HG02798 (cell line): ENCODE data around the gene PAPPA.

Source experiments
- ATAC-seq: cut with Tn5 transposase; IDR thresholded peaks from one replicate; pipeline ENCODE4 v1.9.1; 2021; ENCODE audit warnings: mild to moderate bottlenecking; ENCODE audit not compliant: unreplicated experiment, poor library complexity

The PAPPA gene

DNA sequence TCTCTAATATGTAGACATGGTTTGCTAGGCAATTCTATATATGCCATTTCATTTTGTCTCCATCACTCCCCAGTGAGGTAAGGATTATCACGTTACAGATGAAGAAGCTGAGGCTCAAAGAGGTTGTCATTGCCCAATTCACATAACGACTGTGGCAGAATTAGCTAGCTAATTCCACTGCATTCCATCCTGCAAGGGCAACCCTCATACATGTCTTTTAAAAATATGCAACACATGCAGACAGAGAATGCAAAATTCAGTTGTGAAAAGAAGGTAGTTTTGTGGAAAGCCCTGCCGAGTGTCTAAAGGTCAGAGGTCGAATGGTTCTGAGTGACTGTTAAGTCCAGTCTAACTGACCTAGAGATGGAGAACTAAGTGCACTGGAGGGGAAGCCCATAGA is 219.2 kb downstream of the PAPPA start:
- no peak for ATAC-seq

DNA sequence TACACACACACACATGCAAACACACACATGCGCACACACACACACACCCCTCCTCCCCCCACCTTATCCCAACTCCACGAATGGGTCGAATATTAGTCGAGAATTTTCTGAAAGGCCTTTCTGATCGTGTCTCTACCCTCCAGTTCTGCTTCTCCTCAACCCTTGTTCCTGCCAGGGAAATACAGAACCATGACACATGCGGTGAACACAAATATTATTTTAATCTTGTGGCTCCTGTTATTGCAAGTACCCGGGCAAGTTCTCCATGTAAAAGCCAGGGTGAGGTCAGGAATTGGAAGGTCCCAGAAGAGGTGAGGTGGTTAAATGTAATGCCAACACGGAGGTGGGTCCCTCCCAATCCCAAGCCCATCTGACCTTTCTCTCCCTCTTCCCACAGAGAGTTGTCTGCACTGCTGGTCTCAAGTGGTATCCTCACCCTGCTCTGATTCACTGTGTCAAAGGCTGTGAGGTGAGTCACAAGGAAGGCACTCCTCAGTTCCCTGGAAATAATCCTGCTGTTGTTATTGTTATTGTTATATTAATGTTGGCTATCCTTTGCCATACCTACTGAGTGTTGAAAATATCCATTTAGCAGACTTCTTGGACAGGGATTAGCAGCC is 223.7 kb downstream of the PAPPA start:
- no peak for ATAC-seq

DNA sequence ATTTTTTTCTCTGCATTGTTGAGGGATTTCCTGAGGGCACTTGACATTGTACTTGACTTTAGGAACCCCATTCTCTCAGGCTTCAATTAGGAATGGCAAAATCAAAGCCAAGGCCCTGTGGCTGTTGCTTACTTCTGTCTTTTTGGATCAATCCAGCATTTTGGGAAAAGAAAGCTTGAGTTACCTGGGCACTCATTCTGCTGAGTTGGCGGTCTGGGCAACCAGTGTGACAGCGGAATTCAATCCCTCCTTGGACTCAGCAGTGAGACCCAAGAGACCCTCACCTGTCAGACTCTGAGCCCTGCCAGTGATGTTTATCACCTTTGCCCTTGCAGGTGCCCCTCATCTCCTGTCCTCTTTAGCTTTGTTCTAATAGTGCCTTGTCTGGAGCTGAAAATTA is 225.3 kb downstream of the PAPPA start:
- ATAC-seq: no peak

DNA sequence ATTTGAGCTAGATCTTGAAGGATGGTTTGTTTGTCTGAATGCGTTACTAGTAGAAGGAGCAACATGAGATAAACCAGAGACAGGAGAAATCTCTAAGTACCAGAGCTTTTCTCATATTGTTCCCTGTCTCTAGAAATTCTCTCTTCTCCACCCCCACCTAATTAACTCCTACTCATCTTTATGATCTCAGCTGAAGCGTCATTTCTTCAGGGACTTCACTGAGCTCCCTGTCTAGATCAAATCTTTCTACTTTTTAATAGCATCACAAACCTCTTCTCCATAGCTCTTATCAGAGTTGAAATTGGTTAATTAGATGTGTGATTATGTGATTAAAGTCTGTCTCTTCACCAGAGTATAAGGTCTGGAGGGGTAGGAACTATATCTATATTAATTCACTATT is 226.2 kb downstream of the PAPPA start:
- ATAC-seq: no peak

DNA sequence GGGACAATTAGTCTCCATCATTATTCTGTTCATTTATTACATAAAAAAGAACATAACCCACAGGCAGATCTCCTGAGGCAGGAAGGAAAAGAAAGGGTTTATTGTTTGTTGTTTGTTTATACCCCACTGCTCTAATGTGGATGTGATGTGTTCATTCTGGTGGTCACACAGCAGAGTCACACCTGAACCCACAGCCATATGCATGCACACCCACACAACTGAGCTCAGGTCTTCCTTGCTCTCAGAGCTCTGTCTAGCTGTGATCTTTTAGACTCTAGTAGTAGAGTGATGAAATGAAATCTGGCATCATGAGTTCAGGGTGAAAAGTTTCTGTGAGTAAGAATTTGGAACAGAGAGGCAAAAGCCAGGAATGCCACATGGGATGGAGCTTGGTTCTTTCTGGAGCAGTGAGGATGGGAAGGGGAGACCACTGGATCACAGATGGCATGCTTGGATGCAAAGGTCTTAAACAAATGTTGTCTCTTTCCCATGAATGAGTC is 227.0 kb downstream of the PAPPA start:
- ATAC-seq: peak; percentile 59

DNA sequence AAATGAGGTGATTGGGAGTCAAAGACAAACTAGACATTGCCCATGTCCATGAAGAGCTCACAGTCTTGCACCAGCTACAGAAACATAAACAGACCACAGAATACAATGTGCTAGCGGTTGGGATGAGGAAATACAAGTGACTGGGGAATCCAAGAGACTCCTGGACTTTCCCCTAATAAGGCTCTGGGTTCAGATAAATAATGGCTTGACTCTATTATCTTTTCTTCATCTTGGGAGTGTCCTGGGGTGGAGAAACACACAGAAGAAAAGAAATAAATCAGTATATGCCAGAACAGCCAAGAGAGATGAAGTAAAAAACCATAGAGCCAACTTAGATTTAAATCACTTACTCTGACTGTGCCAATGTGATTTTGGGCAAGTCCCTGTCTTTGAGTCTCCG is 227.8 kb downstream of the PAPPA start:
- ATAC-seq: no peak

DNA sequence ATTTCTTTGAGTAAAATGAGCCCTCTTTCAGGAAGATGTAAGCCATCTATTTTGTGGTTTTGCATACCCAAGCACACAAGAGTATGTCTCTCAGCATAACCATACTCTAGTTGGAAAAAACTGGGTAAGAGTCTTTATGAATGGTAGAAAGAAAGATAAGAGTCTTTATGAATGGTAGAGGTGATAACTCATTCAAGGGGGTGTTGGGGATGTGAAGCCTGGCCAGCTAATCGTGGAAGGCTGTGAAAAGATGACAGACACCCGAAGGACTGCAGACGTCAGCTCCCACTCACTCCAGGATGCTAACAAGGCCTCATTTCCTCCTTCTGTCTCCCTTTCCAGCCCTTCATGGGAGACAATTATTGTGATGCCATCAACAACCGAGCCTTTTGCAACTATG is 228.5 kb downstream of the PAPPA start:
- no peak for ATAC-seq

DNA sequence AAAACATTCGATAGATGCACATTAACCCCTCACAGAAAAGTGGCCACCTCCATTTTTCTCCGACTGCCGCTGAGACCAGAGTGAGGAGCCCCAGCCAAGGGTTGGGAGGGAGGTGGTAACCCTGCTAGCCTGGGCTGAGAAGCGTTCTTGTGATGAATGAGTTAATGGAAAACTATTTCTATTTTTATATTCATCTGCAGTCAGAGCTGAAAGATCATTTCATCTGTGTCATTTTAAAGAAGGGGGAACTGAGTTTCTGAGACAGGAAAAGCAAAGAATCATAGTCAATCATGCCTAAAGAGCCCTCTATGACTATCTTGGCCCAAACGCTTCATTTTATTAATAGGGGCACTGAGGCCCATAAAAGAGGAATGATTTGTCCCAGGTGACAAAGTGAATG is 229.5 kb downstream of the PAPPA start:
- ATAC-seq: no peak

DNA sequence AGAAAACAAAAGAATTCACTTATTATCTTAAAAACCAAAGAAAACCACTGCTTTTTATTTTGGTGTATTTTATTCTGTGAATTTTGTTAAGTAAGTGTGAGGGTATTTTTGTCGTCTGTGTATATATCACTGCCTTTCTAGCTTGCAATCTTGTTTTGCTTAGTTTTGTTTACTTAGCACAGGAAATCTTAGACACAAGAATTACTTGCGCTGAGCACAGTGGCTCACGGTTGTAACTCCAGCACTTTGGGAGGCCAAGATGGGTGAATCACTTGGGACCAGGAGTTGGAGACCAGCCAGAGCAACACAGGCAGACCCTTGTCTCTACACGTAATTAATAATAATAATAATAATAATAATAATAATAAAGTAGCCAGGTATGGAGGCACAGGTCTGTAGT is 230.3 kb downstream of the PAPPA start:
- no peak for ATAC-seq

DNA sequence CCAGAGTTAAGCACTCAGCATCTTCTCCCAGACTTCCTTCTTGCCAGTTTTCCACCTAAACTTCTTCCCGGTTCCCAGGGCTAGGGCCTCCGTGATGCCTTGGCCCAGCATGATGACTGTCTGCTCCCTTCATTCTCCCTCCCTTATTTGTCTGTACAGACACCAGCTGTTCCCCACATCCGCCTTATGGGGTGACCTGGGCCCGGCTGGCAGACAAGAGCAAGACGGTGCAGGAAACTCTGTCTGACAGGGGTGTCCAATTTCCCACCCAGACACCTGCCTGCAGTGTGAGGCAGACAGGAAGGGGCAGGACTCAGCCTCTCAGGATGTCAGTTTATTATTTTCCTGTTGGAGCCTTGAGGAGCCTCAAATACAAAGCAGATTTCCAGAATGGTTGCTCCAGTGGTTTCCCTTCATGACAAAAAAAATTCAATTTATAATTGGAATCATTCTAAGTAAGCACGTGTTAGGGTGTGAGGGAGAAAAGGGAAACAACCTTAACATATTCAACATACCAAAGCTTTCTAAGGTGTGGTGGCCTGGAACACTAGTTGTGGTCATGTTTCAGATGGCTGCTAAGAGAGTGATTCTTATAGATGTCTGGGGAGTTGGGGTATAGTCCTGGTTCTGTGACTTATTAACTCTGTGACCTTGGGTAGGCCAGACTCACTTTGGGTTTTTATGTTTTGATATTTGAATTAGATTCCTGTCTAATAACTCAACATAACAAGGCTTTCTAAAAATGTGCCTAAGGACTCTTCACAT is 234.5 kb downstream of the PAPPA start:
- peak; percentile 28 for ATAC-seq

DNA sequence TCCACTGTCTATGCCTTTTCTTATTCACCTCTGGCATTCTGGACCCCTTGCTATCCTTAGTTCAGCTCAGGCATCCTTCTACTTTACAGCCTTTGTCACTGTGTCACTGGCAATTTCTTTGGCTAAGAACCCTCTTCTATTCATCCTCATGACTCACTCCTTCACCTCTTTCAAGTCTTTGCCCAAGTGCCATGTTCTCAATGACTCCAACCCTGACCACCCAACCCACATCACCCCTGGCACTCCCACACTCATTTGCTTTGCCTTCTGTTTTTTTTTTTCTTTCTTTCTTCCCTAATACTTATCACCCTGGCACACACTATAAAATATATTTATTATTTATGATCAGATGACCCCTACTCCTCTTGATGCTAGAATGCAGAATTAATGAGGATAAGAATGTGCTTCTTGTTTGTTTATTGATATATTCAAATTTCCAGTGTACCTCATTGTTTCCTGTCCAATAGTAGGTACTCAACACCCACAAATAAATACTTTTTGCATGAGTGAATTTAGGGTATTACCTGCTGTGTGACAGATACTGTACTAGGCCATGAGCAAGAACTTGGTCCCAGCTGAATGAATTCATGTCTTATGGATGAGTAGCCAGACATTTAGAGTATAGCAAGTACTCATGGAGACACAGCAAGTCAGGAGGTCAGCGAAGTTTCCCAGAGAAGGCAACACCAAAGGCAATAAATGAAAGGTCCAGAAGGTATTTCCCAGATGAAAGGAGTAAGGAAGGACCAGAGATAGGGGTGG is 236.1 kb downstream of the PAPPA start:
- ATAC-seq: no peak

DNA sequence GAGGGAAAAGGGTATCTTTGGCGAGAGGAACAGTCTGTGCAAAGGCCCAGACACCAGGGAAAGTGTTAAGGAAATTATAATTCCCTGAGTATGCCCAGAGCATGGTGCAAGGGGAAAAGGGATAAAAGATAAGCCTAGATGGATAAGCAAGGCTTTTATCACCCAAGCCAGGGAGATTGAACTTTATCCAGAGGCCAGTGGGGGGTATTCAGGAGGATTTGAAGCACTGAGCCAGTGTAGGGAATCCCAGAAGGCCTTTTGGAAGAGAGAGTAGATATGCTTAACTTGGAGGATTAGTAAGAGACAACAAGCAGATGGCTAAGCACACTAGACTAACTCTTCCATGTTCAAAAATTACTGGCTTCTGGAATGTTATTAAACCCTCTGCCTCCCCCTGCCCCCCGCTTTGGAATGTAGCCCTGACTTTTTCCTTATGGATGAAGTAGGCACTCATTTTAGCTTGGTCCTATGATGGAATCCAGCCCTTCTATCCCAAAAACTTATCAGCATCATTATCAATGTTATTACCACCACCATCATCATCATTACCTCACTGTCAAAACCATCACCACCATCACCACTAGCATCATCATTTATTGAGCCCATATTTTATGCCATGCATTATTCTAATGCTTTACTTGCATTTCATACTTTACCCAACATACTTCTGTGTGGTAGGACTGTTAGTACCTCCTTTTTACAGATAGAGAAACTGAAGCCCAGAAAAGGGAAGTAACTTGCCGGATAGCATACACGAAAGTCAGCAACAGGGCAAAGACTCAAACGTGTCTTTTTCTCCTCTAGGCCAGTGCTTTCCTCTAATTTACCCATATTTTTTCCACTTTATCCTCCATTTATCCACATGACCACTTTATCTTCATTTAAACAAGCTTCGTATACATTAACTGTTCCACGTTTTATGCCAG is 237.0 kb downstream of the PAPPA start:
- peak; percentile 79 for ATAC-seq

DNA sequence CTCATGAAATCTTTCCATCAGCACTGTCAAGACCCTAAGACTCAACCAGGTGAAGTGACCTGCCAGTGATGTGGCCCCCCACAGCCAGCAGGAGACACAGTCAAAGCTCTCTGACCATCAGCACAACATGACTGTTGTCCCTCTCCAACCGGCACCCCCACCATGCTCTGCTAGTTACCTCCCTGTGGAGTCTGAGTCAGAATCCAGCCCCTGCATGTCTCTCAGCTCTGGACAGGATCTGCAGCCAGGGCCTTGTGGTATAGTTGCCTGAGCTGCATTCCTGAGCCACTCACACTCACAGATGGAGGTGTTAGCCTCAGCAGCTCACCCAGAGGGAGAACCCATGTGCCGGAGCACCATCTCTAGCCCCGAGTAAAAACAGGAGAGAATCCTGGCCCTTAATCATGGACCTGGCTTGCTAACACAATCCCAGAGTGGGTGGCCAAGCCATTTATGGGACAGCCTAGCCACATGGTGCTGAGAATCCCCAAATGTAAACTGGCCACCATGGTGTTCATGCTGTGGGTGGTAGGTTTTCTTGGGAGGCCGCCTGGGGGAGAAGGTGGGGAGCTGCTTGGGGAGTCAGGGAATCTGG is 237.8 kb downstream of the PAPPA start:
- ATAC-seq: no peak

DNA sequence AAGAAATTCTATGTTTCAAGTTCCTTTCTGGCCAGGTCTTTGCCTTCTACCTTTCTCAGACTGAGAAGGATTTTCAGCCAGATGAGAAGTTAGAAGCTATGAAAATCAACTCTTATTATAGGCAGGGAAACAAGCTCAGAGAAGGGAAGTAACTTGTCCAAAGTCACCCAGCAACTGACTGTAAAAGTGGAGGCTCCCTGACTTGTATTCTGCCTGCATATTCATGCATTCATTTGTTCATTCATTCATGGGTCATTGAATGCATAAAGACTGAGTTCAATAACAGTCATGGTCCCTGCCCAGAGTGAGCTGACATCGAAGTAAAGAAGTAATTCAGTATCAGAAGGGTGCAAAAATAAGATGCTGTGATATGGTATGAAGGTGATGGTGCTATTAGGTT is 239.6 kb downstream of the PAPPA start:
- no peak for ATAC-seq

DNA sequence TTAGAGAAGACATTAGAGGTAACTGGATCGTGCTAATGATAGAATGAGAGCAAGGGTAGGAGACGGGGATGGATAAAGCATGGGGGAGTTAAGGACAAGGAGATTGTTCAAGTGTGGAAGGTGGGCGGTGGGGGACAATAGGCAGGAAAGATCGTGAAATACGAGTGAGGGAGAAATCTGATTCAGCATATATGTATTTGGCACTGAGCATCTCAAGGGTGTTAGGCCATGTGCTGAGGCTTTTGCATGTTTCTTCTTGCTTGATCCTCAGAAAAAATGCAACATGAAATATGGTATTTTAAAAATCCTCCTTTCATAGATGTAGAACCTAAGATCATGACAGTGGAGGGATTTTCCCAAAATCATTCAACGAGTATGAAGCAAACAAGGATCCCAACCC is 240.5 kb downstream of the PAPPA start:
- ATAC-seq: no peak

DNA sequence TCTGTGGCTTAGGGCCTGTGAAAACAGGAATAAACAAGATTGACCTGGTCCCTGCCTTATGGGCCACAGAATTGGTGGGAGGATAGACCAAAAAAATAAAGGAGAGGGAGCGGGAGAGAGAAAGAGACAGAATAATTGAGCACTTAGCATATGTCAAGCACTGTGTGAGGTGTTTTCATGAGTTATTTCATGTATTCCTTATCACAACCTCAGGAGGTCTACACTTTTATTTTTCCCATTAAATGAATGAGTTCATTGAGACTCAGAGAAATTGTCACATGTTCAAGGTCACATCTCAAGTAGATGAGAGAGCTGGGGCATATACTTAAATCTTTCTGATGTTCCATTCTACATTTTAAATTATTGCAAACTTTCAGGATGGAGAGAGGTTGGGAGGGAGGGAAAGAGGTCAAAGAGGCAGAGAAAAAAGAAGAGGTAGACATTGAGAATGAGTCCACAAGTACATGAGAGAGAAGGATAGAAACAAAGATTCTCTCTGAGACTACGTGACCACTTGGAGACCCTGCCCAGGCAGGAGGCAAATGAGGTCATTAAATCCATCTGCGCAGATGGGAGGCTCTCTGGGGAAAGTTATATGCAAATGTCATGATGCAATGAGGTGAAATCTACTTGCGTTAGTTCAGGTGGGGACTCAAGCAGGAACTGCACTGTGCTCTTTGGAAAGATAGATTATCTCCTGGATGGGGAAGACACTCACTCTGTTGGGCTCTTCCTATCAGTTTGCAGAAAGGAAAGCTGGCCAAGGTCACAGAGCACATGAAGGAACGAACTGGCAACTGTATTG is 241.5 kb downstream of the PAPPA start:
- no peak for ATAC-seq

DNA sequence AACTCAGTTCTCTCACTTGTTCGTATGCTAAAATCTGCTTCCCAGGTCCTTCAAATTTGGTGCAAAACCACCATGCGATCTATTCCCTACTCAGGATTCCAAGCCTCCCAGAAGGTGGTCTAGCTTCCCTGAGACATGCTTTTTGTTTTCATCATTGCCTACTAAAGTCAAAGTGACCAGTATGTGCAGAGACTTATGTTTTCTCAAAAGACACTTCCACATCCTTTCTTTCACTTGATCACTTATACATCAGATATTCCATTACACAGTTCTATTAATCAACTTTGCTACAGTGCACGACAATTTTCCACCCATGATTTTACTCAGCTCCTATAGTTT is 242.1 kb downstream of the PAPPA start:
- ATAC-seq: no peak

DNA sequence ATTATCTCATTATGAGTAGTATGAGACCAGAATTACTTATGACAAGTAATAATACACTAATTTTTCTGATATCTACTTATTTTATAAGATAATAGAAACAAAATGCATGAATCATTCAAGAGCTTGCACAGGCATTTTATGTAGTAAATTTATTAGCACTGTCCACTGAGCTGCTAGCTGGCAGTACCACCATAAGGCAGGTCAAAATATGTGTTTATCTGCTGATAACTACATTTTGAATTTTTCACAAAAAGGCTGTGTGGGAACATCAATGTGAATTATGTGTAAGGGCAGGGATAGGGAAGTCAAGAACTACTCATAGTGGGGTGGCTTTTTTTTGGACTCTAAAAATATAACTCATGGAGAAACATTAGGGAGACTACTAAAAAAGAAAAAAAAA is 249.6 kb downstream of the PAPPA start:
- ATAC-seq: no peak

DNA sequence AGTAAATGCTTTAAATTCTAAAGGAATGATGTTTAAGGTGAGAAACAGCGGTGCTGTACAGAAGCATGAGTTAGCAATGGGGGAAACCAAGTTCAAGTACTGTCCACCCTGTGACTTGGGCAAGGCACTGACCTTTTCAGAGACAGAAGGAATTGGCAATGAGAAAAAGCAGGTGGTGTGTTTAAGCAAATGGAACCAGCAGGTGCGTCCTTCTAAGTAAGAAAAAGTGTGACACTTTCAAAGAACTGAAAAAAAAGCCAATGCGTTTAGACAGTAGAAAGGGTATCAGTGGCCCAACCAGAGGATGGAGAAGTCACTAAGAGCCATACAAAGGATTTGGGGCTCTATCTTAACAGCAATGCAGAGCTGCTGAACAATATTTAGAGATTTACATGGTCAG is 250.6 kb downstream of the PAPPA start:
- ATAC-seq: no peak
